PFSK-1 (cell line): ENCODE results near the gene AOPEP.

Experiments used
- TAF1 ChIP-seq: IDR thresholded peaks from 2 replicates; pipeline ENCODE4 v1.6.1; 2012; ENCODE audit warnings: low read length, control low read depth, borderline replicate concordance; ENCODE audit not compliant: insufficient read depth
- TF ChIP-seq, protein P1 (sequence below), 2 experiments: IDR thresholded peaks; 2 replicates each; pipeline versions ENCODE4 v1.6.1 to v1.8.0; 2011 to 2012; ENCODE audit warnings: low read depth in 2 of 2, low read length in 2 of 2, control low read depth in 1 of 2, inconsistent platforms in 1 of 2, mild to moderate bottlenecking in 1 of 2, moderate library complexity in 1 of 2; ENCODE audit not compliant: insufficient read depth in 1 of 2

- no peak for TF ChIP-seq TAF1
- TF ChIP-seq, protein P1, sequence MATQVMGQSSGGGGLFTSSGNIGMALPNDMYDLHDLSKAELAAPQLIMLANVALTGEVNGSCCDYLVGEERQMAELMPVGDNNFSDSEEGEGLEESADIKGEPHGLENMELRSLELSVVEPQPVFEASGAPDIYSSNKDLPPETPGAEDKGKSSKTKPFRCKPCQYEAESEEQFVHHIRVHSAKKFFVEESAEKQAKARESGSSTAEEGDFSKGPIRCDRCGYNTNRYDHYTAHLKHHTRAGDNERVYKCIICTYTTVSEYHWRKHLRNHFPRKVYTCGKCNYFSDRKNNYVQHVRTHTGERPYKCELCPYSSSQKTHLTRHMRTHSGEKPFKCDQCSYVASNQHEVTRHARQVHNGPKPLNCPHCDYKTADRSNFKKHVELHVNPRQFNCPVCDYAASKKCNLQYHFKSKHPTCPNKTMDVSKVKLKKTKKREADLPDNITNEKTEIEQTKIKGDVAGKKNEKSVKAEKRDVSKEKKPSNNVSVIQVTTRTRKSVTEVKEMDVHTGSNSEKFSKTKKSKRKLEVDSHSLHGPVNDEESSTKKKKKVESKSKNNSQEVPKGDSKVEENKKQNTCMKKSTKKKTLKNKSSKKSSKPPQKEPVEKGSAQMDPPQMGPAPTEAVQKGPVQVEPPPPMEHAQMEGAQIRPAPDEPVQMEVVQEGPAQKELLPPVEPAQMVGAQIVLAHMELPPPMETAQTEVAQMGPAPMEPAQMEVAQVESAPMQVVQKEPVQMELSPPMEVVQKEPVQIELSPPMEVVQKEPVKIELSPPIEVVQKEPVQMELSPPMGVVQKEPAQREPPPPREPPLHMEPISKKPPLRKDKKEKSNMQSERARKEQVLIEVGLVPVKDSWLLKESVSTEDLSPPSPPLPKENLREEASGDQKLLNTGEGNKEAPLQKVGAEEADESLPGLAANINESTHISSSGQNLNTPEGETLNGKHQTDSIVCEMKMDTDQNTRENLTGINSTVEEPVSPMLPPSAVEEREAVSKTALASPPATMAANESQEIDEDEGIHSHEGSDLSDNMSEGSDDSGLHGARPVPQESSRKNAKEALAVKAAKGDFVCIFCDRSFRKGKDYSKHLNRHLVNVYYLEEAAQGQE (IDR thresholded peaks at IDR 0.05; ENCODE audit: insufficient read depth in 1 of 2, low read depth in 2 of 2, low read length in 2 of 2) = no peak
Observed at GRCh38 chr9:95035846-95036245, 309.3 kb downstream of the AOPEP start.
